Measurements from ENCODE around the gene PTDSS2. TPM values are rescaled to one million over a fixed set of nuclear protein-coding genes. Genes with fewer than 3 reads are reported as not detected.
"Not testable (repeated sequence)": the region's sequence is repeated elsewhere in the genome, so short reads cannot be mapped to it uniquely, and the experiment has no call there.

Gene PTDSS2
- total RNA-seq, 2 donors from 2014 or later: 55.2 to 56.1 TPM

GRCh38 chr11:516400-516799 is 66.3 kb downstream of the PTDSS2 start:
- Histone ChIP-seq H3K9ac (ENCODE audit: extremely low read depth, low read length, poor library complexity, severe bottlenecking) (no peak overlapping the region), H3K27me3 (ENCODE audit: control insufficient read depth, insufficient read depth, low read length, poor library complexity, severe bottlenecking) (no peaks in the 10 kb centered on the region), H3K27ac (ENCODE audit: low read depth, low read length) (no peak overlapping the region), H3K4me1 (ENCODE audit: control insufficient read depth, insufficient read depth, low read length) (no peaks in the 10 kb centered on the region), H3K4me3 (ENCODE audit: low read length) (no peak overlapping the region), H3K9me3 (ENCODE audit: control insufficient read depth, low read length) (peaks cover 15% of the 10 kb centered on the region), H3K36me3 (ENCODE audit: control insufficient read depth, insufficient read depth, low read length) (peaks cover 10% of the 10 kb centered on the region)
- Mint-ChIP-seq H3K4me3 (no peak overlapping the region), H3K4me1 (no peaks in the 10 kb centered on the region), H3K27ac (no peak overlapping the region), H3K27me3 (ENCODE audit: insufficient read depth) (peaks cover 2% of the 10 kb centered on the region), H3K36me3 (ENCODE audit: low read depth) (peaks cover 43% of the 10 kb centered on the region), H3K9me3 (peaks cover 37% of the 10 kb centered on the region)
- no peak for TF ChIP-seq CTCF (conservative IDR thresholded peaks at IDR 0.05)
- 90 to 96% methylated on average over 3 to 4 of the region's 4 CpGs for WGBS, 2 experiments (ENCODE audit: insufficient coverage in 1 of 2, insufficient read length in 1 of 2)
- DNase-seq: no peak

GRCh38 chr11:516918-517685 is 67.0 kb downstream of the PTDSS2 start:
- H3K36me3 Mint-ChIP-seq (ENCODE audit: low read depth): peaks cover 39% of the 10 kb centered on the region
- peaks cover 15% of the 10 kb centered on the region for H3K9me3 ChIP-seq (ENCODE audit: control insufficient read depth, low read length)
- not testable (repeated sequence) for H3K9ac ChIP-seq (ENCODE audit: extremely low read depth, low read length, poor library complexity, severe bottlenecking); H3K4me1 Mint-ChIP-seq; H3K27ac ChIP-seq (ENCODE audit: low read depth, low read length); H3K4me1 ChIP-seq (ENCODE audit: control insufficient read depth, insufficient read depth, low read length); H3K4me3 Mint-ChIP-seq; H3K36me3 ChIP-seq (ENCODE audit: control insufficient read depth, insufficient read depth, low read length); H3K27me3 Mint-ChIP-seq (ENCODE audit: insufficient read depth); H3K27ac Mint-ChIP-seq; DNase-seq; H3K27me3 ChIP-seq (ENCODE audit: control insufficient read depth, insufficient read depth, low read length, poor library complexity, severe bottlenecking); H3K4me3 ChIP-seq (ENCODE audit: low read length)
- peaks cover 37% of the 10 kb centered on the region for H3K9me3 Mint-ChIP-seq
- WGBS, 2 experiments (ENCODE audit: insufficient coverage in 1 of 2, insufficient read length in 1 of 2): 95 to 97% methylated on average over 20 to 43 of the region's 43 CpGs

- Mint-ChIP-seq H3K9me3 (peaks cover 37% of the 10 kb centered on the region), H3K4me3 (no peak overlapping the region), H3K36me3 (ENCODE audit: low read depth) (peaks cover 28% of the 10 kb centered on the region), H3K27me3 (ENCODE audit: insufficient read depth) (peaks cover 4% of the 10 kb centered on the region), H3K4me1 (no peaks in the 10 kb centered on the region), H3K27ac (no peak overlapping the region)
- no peak overlapping the region for H3K27ac ChIP-seq (ENCODE audit: low read depth, low read length)
- no peak overlapping the region for H3K9ac ChIP-seq (ENCODE audit: extremely low read depth, low read length, poor library complexity, severe bottlenecking)
- peak overlapping the region; percentile 56 for H3K4me3 ChIP-seq (ENCODE audit: low read length)
- H3K27me3 ChIP-seq (ENCODE audit: control insufficient read depth, insufficient read depth, low read length, poor library complexity, severe bottlenecking): no peaks in the 10 kb centered on the region
- peaks cover 10% of the 10 kb centered on the region for H3K36me3 ChIP-seq (ENCODE audit: control insufficient read depth, insufficient read depth, low read length)
- TF ChIP-seq CTCF (conservative IDR thresholded peaks at IDR 0.05): peak; percentile 100
- peak; percentile 92 for DNase-seq
- WGBS, 2 experiments (ENCODE audit: insufficient coverage in 1 of 2, insufficient read length in 1 of 2): 35 to 58% methylated on average over 38 to 74 of the region's 74 CpGs
- H3K4me1 ChIP-seq (ENCODE audit: control insufficient read depth, insufficient read depth, low read length): no peaks in the 10 kb centered on the region
- H3K9me3 ChIP-seq (ENCODE audit: control insufficient read depth, low read length): peaks cover 15% of the 10 kb centered on the region
These were observed 68.6 kb downstream of the PTDSS2 start for GRCh38 chr11:518463-519202.

All from endodermal cell (in vitro differentiated cells).